ENCODE results near the gene SLC12A7.
A peak's percentile ranks its signal among the peaks of the same experiment; 100 is the strongest.

Gene SLC12A7

DNA sequence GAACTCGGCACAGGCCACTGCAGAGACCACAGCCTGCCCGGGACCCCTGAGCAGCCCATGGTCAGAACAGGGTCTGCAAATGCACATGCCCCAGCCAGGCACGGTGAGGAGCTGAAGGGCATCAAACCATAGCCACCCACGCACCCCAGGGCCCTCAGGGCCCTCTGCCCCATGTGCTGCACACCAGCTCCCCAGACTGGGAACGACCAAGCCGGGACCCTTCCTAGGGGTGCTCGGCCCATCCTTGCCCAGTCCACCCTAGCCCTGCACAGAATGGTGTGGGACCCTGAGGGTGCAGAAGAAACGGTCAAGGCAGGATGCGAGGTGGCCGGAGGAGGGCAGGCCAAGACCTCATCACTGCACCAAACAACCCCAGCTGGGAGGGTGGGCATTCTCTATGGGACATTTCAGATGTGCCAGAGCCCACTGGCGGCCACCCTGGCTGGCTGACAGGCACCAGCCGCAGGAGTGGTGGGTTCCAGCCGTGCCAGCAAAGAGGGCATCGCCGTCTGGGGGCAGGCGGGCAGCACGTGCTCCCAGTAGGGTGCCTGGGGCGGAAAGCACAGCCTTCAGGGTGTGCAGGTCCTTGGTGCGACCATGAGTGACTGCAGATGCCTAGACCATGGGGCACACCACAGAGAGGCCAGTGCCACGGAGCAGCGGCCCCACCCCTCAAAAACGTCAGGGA, 16.4 kb downstream of the SLC12A7 start:
- Mint-ChIP-seq H3K27ac (peak overlapping the region; percentile 61), H3K4me1 (peaks cover 73% of the 10 kb centered on the region), H3K9me3 (no peaks in the 10 kb centered on the region), H3K36me3 (ENCODE audit: low read depth) (peaks cover 13% of the 10 kb centered on the region), H3K27me3 (ENCODE audit: low read depth, poor library complexity) (no peaks in the 10 kb centered on the region), H3K4me3 (no peak overlapping the region)
- DNase-seq = no peak
- TF ChIP-seq, protein P1, sequence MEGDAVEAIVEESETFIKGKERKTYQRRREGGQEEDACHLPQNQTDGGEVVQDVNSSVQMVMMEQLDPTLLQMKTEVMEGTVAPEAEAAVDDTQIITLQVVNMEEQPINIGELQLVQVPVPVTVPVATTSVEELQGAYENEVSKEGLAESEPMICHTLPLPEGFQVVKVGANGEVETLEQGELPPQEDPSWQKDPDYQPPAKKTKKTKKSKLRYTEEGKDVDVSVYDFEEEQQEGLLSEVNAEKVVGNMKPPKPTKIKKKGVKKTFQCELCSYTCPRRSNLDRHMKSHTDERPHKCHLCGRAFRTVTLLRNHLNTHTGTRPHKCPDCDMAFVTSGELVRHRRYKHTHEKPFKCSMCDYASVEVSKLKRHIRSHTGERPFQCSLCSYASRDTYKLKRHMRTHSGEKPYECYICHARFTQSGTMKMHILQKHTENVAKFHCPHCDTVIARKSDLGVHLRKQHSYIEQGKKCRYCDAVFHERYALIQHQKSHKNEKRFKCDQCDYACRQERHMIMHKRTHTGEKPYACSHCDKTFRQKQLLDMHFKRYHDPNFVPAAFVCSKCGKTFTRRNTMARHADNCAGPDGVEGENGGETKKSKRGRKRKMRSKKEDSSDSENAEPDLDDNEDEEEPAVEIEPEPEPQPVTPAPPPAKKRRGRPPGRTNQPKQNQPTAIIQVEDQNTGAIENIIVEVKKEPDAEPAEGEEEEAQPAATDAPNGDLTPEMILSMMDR (IDR thresholded peaks at IDR 0.05) = no peak

DNA sequence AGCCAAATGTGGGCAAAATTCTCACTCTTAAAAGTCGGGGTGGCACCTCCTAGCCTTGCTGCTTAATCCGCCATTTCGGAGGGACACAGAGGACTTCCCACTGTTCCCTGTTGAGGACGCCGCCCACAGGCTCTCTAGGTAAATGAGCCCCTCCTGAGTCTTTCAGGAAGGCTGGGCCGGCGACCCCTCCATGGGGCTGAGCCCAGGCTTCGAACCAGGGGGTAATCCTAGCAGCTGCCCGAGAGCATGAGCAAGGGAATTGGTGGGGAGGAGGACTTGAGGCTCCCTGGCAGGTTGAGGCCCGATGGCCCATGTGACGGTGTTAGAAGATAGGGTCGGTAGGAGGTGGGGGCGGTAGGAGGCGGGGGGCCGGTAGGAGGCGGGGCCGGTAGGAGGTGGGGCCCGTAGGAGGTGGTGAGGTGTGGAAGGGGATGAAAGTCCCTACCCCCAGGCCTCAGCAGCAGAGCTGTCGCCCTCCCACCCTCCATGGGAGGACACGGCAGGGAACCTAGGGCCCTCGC, 17.1 kb downstream of the SLC12A7 start:
- H3K9me3 Mint-ChIP-seq = no peaks in the 10 kb centered on the region
- H3K27me3 Mint-ChIP-seq (ENCODE audit: low read depth, poor library complexity) = peaks cover 3% of the 10 kb centered on the region
- peaks cover 73% of the 10 kb centered on the region for H3K4me1 Mint-ChIP-seq
- no peak overlapping the region for H3K4me3 Mint-ChIP-seq
- H3K27ac Mint-ChIP-seq = no peak overlapping the region
- TF ChIP-seq, protein P1 (IDR thresholded peaks at IDR 0.05) = no peak
- H3K36me3 Mint-ChIP-seq (ENCODE audit: low read depth) = peaks cover 13% of the 10 kb centered on the region
- DNase-seq = no peak

DNA sequence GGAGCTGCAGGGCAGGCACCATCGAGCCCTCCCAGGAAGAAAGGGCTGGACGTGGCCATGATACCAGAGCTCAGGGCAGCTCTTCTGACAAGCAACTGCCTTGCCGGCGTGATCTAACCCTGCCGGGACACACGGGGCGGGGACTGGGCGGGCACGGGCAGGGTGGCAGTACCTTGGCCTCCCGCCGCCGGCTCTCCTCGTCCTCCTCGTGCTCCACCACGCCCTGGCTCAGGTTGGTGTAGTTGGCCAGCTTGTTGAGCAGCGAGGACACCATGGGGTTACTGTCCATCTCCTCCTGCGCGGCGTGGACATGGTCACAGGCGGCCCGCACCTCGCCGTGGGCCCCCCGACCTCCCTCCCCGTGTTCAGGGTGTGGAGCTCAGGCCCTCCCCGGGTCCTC, 18.5 kb downstream of the SLC12A7 start:
- Mint-ChIP-seq H3K9me3 (no peaks in the 10 kb centered on the region), H3K36me3 (ENCODE audit: low read depth) (peaks cover 13% of the 10 kb centered on the region), H3K4me3 (no peak overlapping the region), H3K4me1 (peaks cover 69% of the 10 kb centered on the region), H3K27me3 (ENCODE audit: low read depth, poor library complexity) (peaks cover 3% of the 10 kb centered on the region), H3K27ac (no peak overlapping the region)
- TF ChIP-seq, protein P1 (IDR thresholded peaks at IDR 0.05) = no peak
- DNase-seq = no peak

DNA sequence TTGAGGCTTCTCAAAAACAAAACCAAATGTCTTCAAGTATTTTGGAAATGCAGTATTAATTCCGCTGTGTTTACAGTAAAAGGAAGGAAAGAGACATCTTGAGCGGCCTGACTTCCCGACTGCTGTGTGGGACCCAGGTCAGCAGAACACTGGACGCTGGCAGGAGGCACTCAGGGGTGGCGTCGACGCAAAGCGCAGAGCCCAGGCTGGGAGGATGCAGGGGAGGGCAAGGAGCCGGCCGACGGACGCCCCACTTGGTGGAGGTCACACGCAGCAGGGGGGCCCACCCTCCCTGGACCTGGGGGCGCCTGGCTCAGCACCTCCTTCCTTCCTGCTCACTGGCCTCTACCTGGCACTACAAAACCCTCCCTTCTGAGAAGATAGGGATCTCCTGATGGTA, 19.7 kb downstream of the SLC12A7 start:
- H3K36me3 Mint-ChIP-seq (ENCODE audit: low read depth) = peaks cover 13% of the 10 kb centered on the region
- peaks cover 3% of the 10 kb centered on the region for H3K27me3 Mint-ChIP-seq (ENCODE audit: low read depth, poor library complexity)
- DNase-seq = no peak
- no peaks in the 10 kb centered on the region for H3K9me3 Mint-ChIP-seq
- no peak overlapping the region for H3K27ac Mint-ChIP-seq
- peaks cover 60% of the 10 kb centered on the region for H3K4me1 Mint-ChIP-seq
- TF ChIP-seq, protein P1 (IDR thresholded peaks at IDR 0.05) = no peak
- no peak overlapping the region for H3K4me3 Mint-ChIP-seq

DNA sequence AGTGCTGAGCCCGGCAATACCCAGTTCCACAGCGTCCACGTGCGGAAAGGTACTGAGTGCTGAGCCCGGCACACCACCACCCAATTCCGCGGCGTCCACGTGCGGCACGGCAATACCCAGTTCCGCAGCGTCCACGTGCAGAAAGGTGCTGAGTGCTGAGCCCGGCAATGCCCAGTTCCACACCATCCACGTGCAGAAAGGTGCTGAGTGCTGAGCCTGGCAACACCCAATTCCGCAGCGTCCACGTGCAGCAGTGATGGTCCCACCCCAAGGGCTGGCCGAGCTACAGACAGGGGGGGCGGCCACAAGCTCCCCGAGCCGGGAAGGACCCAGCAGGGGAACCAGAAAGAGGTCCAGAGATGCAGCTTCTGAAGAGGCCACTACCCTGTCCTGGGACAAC, 20.2 kb downstream of the SLC12A7 start:
- H3K27ac Mint-ChIP-seq = no peak overlapping the region
- DNase-seq = no peak
- H3K4me1 Mint-ChIP-seq = peaks cover 57% of the 10 kb centered on the region
- TF ChIP-seq, protein P1 (IDR thresholded peaks at IDR 0.05) = no peak
- H3K36me3 Mint-ChIP-seq (ENCODE audit: low read depth) = peaks cover 13% of the 10 kb centered on the region
- no peaks in the 10 kb centered on the region for H3K9me3 Mint-ChIP-seq
- no peak overlapping the region for H3K4me3 Mint-ChIP-seq
- peaks cover 3% of the 10 kb centered on the region for H3K27me3 Mint-ChIP-seq (ENCODE audit: low read depth, poor library complexity)

DNA sequence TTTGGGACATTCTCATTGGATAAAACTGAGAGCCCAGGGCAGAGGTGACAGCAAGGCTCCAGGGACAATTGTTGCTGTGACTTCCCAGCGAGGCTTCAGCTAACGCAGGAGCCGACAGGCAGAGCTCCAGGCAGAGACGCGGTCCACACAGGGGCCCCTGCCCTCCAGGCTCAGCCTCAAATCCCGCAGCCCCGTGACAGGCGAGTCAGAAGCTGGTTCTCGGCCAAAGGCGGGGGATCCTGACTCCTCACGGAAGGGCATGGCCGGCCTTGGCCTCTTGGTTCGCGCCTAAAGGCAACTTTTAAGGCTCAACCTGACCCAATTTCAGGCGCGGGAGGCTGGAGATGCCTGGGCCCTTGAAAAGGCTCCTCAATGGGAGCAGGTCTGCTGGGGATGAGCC, 21.3 kb downstream of the SLC12A7 start:
- Mint-ChIP-seq H3K27ac (peak overlapping the region; percentile 88), H3K4me1 (peaks cover 47% of the 10 kb centered on the region), H3K4me3 (no peak overlapping the region), H3K27me3 (ENCODE audit: low read depth, poor library complexity) (peaks cover 3% of the 10 kb centered on the region), H3K9me3 (no peaks in the 10 kb centered on the region), H3K36me3 (ENCODE audit: low read depth) (peaks cover 7% of the 10 kb centered on the region)
- DNase-seq = no peak
- TF ChIP-seq, protein P1 (IDR thresholded peaks at IDR 0.05) = no peak
